AG04450 (cell line): Measurements from ENCODE around the gene ADGRG6. TPM values are rescaled to one million over a fixed set of nuclear protein-coding genes. Genes with fewer than 3 reads are reported as not detected.

Source experiments
- CTCF ChIA-PET: fragments of 300-600, 350-600 bp; formaldehyde crosslinking; extraction: SDS; loops from one replicate; lab custom pipeline; 2022; ENCODE audit warnings: antibody characterized with exemption, inconsistent platforms; lab: Charles Lee
- POLR2A ChIA-PET: fragments of 350-600 bp; formaldehyde crosslinking; extraction: SDS; loops from one replicate; lab custom pipeline; 2021; ENCODE audit warnings: antibody characterized with exemption, inconsistent platforms; lab: Yijun Ruan, JAX
- DNase-seq: peaks from one replicate; pipeline ENCODE4 v3.0.0-alpha.2; 2011; ENCODE audit warnings: low read depth, low spot score
- H3K27ac ChIP-seq: one replicate; pipeline ENCODE4 v1.5.1; 2012; ENCODE audit warnings: low read depth, low read length, control low read depth
- H3K27me3 ChIP-seq: one replicate; pipeline ENCODE4 v1.6.0; 2012; ENCODE audit warnings: low read length; ENCODE audit not compliant: control insufficient read depth, insufficient read depth
- H3K4me3 ChIP-seq: 2 replicates; pipeline ENCODE4 v1.5.1; 2011; ENCODE audit warnings: mild to moderate bottlenecking, low read depth, low read length, control low read depth
- H3K9me3 ChIP-seq: 2 replicates; pipeline ENCODE4 v1.5.1; 2012; ENCODE audit warnings: low read length; ENCODE audit not compliant: control insufficient read depth, insufficient read depth
- polyA plus RNA-seq: library from polyadenylated mRNA; depleted of rRNA; stranded (reverse); fragments of >200 nt; gene quantifications from 2 replicates; pipeline ENCODE4 v1.2.3, GENCODE V29; 2011
- TF ChIP-seq, protein P1 (sequence below): IDR thresholded peaks from 2 replicates; pipeline ENCODE4 v1.5.1; 2011; ENCODE audit warnings: low read depth, low read length, control low read depth, inconsistent platforms

The ADGRG6 gene
- polyA plus RNA-seq, 1 experiment, result 16.2 TPM

DNA sequence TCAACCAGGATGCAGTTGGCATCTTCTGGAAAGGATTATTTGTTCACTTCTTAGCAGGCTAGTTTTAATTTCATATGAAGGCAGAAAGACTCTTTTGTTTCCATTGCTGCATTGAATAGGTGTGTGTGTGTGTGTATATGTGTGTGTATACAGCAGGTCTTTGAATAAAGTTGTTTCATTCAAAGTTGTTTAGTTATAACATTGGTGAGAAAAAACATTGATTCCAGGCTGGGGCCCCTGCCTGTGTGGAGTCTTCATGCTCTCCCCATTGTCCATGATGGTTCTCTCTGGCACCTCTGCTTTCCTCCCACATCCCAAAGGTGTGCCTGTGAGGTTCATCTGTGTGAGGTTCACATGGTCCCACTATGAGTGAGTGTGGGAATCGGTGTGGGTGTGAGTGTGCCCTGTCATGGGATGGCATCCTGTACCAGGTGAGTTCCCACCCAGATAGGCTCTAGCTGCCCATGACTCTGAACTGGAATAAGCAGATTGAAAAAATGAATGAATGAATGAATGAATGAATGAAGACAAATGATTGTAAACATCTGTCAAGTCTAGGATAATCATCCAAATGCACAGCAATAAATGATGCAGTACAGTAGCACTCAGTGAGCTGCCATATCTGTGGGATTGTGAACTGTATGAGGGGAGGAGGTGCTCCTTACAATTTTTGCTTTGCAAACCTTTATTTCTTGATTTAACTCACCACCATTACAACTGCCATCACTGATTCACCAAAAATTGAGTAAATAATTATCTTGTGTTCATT is 156.0 kb downstream of the ADGRG6 start:
- Histone ChIP-seq H3K4me3 (no peak overlapping the region), H3K9me3 (0 out of 2 replicates have a peak, but pooled peaks cover 3% of the 10 kb centered on the region), H3K27me3 (no peaks in the 10 kb centered on the region), H3K27ac (no peak overlapping the region)
- no peak for DNase-seq
- POLR2A ChIA-PET, result no interaction called here
- CTCF ChIA-PET, result interaction anchor here (1.8 kb wide), 1 partner anchor 17 kb away, joined by 9 read pairs; no protein-coding TSS in a partner anchor
- TF ChIP-seq, protein P1, sequence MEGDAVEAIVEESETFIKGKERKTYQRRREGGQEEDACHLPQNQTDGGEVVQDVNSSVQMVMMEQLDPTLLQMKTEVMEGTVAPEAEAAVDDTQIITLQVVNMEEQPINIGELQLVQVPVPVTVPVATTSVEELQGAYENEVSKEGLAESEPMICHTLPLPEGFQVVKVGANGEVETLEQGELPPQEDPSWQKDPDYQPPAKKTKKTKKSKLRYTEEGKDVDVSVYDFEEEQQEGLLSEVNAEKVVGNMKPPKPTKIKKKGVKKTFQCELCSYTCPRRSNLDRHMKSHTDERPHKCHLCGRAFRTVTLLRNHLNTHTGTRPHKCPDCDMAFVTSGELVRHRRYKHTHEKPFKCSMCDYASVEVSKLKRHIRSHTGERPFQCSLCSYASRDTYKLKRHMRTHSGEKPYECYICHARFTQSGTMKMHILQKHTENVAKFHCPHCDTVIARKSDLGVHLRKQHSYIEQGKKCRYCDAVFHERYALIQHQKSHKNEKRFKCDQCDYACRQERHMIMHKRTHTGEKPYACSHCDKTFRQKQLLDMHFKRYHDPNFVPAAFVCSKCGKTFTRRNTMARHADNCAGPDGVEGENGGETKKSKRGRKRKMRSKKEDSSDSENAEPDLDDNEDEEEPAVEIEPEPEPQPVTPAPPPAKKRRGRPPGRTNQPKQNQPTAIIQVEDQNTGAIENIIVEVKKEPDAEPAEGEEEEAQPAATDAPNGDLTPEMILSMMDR, result no peak

DNA sequence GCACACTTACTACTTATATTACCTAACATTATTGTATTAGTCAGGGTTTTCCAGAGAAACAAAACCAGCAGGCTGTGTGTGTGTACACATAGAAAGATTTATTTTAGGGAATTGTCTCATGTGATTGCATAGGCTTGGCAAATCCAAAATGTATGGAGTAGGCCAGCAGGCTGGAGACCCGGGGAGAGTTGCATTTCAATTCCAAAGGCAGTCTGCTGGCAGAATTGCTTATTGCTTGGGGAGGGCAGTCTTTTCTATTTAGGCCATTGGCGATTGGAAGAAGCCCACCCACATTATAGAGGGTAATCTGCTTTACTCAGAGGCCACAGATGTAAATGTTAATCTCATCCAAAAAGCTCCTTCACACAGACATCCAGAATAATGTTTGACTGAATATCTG is 157.0 kb downstream of the ADGRG6 start:
- TF ChIP-seq, protein P1, result no peak
- Histone ChIP-seq H3K9me3 (0 out of 2 replicates have a peak, but pooled peaks cover 3% of the 10 kb centered on the region), H3K27me3 (no peaks in the 10 kb centered on the region), H3K27ac (no peak overlapping the region), H3K4me3 (no peak overlapping the region)
- DNase-seq, result no peak
- ChIA-PET CTCF (interaction anchor here (1.7 kb wide), 1 partner anchor 16 kb away, joined by 5 read pairs; no protein-coding TSS in a partner anchor), POLR2A (no interaction called here)

DNA sequence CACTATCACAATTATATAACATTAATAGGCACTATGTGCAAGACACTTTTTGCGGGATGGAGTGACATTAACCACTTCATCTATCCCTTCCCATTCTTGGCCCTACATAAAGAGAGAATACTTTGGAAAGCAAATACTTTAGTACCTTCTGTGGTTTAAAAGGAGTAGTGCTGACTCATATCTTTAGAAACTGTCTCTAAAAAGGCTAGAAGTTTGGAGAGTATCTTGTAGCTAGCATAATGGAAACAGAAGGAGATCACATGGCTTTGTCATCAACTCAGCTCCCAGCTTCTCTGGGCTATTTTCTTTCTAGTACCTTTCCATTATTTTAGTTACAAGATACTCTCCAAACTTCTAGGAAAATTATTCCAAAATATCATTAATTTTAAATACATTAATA is 157.5 kb downstream of the ADGRG6 start:
- TF ChIP-seq, protein P1, result no peak
- DNase-seq, result no peak
- Histone ChIP-seq H3K27me3 (no peaks in the 10 kb centered on the region), H3K4me3 (no peak overlapping the region), H3K27ac (no peak overlapping the region), H3K9me3 (0 out of 2 replicates have a peak, but pooled peaks cover 3% of the 10 kb centered on the region)
- ChIA-PET POLR2A (no interaction called here), CTCF (interaction anchor here (0.7 to 1.7 kb wide), 2 partner anchors 14 to 16 kb away, joined by 3 to 5 read pairs; no protein-coding TSS in a partner anchor)

DNA sequence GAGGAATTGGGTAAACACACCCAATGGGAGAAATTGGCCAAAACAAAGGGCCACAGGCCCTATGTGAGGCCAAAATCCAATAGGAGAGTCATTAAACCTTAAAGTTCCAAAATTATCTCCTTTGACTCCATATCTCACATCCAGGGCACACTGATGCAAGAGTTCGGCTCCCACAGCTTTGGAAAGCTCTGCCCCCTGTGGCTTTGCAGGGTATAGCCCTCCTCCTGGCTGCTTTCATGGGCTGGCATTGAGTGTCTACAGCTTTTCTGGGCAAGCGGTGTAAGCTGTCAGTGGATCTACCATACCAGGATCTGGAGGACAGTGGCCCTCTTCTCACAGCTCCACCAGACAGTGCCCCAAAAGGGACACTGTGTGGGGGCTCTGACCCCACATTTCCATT is 160.5 kb downstream of the ADGRG6 start:
- H3K27me3 ChIP-seq, result no peaks in the 10 kb centered on the region
- 0 out of 2 replicates have a peak, but pooled peaks cover 3% of the 10 kb centered on the region for H3K9me3 ChIP-seq
- ChIA-PET POLR2A (no interaction called here), CTCF (interaction anchor here (1.8 kb wide), 1 partner anchor 13 kb away, joined by 4 read pairs; no protein-coding TSS in a partner anchor)
- TF ChIP-seq, protein P1, result no peak
- H3K4me3 ChIP-seq, result no peak overlapping the region
- DNase-seq, result no peak
- H3K27ac ChIP-seq, result no peak overlapping the region

DNA sequence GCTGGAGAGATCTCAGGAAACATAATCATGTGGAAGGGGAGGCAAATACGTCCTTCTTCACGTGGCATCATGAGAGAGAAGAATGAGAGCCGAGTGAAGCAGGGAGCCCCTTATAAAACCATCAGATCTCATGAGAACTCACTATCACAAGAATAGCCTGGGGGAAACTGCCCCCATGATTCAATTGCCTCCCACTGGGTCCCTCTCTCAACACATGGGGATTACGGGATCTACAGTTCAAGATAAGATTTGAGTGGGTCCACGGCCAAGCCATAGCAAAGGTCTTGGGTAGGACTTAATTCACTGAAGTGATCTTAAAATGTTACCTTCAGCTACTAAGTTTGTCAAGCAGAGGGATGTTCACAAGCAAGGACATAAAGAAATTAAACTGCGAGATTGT is 162.2 kb downstream of the ADGRG6 start:
- TF ChIP-seq, protein P1, result no peak
- H3K4me3 ChIP-seq, result no peak overlapping the region
- CTCF ChIA-PET, result no interaction called here
- POLR2A ChIA-PET, result no interaction called here
- no peak for DNase-seq
- H3K27ac ChIP-seq, result no peak overlapping the region
- 0 out of 2 replicates have a peak, but pooled peaks cover 3% of the 10 kb centered on the region for H3K9me3 ChIP-seq
- H3K27me3 ChIP-seq, result no peaks in the 10 kb centered on the region
